Inferior parietal cortex (tissue), 1 donor: Measurements from ENCODE around the gene APLN.

Source experiments
- DNase-seq: peaks from one replicate; pipeline ENCODE4 v3.0.0-alpha.2; 2016; ENCODE audit errors: extremely low spot score

APLN gene

DNA sequence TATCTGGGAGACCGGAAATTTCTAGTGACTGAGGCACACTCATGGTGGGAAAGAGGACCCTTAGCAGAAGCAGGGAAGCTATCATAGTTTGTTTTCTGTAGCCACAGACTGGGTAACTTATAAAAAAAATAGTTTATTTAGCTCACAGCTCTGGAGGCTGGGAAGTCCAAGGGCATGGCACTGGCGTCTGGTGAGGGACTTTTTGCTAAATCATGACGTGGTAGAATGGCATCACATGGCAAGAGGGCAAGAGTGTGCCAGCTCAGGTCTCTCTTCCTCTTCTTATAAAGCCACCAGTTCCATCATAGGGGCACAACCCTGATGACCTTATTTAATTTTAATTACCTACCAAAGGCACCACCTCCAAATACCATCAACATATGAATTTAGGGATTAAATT, 13.3 kb downstream of the APLN start:
- DNase-seq, result no peak

DNA sequence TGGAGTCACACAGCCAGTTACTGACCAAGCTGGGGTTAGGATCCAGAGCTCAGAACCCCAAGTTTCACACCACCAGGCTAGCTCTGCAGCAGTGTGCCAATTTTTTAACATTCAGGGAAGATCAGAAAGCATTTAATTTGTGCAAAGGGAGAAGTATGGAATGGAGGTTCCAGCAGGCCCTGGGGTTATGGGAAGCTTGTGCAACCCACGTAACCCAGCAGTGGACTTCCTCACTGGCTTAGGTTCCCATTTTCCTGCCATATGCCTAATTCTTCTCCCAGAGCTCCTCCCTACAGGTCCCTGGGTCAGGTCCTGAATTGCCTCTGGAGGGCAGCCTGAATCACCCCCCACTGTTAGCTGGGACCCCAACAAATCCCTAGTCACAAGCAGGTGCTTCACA, 14.0 kb downstream of the APLN start:
- no peak for DNase-seq

DNA sequence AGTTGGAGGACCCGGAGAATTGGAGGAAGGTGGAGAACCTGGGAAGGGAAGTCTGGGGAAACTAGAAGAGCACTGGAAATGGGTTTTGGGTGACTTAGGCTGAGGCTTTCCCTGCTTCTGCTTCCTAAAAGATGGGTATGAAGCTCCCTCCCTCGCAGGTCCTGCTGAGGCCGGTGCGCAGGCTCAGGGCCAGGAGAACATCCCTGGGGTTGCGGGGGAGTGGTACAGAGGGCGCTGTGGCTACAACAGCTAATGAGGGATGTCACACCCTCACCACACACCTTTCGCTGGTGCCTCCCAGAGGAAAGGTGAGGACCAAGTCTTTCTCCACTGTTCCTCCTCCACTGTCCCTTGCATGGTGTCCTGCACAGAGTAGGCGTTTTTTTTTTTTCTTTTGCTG, 15.8 kb downstream of the APLN start:
- DNase-seq, result no peak

DNA sequence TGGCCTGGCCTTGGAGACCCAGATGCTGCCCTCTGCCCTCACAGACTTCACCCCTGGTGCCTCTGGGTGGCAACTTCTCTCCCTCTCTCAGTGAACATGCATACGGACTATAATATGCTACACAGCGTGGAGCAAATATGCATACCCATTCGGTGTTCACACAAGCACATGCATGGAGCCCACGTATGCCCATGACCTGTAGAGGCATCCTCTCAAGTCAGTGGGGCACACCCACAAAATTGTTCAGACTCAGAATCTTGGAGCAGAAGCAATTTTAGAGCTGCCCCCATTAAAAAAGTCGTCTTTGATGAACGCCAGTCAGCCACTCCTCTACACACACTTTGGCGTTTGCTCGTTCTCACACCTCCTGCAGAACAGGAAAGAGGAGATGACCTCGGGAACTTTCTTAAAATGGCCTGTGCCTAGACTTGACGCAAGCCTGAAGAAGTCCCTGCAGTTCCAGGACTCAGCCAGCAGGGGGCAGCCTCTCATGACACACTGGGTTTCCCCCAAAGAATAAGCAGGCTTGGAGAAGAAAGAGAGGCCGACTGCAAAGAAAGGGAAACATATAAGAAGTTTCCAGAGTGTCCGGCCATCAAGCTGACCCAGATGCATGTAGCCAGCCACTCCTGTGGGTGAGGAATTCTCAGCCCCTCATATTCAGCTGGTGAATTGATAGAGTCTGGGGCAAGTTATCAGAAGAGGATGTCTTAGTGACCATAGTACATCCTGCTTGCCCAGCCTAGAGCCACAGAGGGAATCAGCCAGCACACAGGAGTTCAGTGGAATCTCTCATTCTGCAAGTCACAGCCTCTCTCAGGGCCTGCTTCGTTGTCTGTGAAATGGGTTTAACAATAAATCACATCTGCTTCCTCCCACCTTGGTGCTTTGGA, 17.3 kb downstream of the APLN start:
- peak; percentile 83 for DNase-seq

DNA sequence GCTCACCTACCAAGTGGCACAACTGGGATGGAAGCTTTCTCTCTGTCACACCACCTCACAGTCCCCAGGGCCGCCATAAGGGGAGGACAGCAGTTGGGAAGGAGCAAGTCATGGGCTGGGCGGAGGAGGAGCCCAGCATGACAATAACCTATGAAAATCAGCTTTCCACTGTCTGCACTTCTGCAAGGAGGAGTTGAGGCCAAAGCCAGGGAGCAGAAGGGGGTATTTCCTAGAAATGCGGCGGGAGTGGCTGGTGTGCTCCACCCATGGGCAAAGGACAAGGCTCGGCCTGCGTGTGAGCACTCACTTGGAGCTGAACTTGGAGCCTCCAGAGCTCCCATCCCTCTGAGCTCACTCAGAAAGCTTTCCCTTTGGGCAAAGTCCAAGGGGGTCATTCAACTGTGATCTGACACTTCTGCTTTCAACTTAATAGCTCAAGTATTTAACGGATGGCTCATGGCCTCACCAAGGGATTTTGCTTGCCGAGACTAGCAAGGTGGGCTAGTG, 18.5 kb downstream of the APLN start:
- no peak for DNase-seq

DNA sequence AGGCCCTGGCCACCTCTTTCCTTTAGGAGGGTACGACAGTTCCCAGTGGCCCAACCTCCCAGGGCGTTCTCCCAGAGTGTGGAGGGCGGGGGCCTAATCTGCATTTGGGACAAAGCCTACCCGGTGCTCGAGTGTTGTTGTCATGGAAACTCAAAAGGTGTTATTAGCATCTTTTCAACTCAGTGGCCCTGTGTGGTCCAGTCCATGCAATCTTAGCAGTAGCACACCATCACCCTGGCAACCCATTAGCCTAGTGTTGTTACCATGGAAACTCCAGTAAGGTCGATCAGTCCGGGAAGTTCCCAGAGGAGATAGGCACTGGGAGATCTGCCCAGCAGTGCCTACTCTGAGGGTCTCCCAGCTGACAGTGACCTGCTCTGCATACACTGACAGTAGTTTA, 20.2 kb downstream of the APLN start:
- peak; percentile 23 for DNase-seq

DNA sequence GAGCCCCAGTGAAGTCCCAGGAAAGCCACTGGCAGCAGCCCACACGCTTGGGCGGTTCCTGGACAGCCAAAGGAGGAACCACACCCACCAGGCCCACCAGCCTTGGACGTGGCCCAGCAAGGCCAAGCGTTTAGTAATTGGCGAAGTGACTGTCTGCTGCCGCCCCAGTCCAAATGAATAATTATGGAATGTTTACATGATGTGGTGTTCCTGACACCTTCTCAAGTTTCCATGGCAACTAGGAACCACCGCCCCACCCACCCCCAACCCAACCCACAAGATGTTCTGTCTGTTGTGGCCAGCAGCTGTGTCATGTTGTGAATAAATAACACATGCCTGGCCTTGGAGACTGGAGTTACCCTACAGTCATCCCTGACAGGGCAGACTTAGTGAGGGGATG, 22.3 kb downstream of the APLN start:
- DNase-seq, result no peak

DNA sequence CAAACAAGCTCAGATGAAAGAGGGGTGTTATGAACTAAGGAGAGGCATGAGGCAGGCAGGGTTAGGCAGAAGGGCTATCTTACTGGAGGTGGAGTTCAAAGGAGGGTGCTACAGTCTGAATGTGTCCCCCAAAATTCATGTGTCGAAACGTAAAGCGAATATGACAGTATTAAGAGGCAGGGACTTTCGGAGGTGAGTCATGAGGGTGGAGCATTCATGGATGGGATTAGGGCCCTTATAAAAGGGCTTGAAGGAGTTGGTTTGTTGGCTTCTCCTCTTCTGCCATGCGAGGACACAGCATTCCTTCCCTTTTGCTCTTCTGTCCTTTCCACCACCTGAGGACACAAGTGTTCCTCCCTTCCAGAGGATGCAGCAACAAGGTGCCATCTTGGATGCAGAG, 22.9 kb downstream of the APLN start:
- no peak for DNase-seq

DNA sequence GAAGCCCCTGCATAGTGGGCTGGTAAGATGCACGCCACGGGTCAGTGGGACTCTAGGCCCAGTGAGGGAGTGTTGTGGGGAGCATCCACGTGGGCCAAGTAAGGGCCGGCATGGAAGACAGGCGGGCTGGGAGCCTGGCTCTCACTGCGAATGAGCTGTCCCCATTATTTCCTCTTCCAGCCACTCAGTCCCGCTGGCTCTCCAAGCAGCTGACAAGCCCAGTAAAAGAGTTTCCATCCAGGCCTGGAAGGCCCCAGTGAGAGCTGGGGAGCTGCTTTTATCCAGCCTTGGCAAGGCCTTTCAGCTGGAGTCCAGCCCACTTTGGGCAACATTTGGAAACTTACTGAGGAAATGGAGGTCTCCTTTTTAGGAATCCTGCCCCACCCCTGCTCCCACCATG, 24.9 kb downstream of the APLN start:
- DNase-seq, result no peak

DNA sequence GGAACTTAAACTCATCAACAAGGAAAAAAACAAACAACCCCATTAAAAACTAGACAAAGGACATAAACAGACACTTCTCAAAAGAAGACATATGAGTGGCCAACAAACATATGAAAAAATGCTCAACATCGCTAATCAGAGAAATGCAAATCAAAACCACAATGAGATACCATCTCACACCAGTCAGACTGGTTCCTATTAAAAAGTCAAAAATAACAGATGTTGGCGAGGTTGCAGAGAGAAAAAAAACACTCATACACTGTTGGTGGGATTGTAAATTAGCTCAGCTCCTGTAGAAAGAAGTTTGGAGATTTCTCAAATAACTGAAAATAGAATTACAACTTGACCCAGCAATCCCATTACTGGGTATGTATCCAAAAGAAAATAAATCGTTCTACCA, 28.7 kb downstream of the APLN start:
- no peak for DNase-seq

DNA sequence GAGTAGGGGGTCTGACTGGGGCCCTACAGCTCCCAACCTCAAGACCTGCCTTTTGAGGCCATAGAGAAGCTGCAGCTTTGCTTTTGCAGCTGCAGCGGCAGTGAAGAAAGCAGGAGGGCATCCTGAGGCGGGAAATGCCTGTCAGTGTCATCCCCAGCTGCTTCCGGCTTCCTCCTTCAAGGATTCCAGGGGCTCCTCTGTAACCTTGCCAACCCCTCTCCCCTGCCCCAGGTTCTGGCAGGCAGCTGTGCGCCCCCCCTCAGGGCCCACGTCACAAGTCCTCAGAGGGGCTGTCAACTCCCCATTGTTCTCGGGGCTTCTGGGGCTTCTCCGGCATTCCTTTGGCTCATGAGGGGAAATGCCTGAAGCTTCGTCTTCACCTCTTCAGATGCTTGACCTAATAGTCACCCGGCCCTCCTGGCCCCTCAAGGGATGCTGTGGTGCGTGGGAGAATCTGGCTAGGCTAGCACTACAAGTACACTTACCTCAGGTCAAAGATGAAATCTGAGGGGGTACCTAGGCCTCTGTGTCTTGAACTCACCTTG, 31.9 kb downstream of the APLN start:
- DNase-seq, result no peak

DNA sequence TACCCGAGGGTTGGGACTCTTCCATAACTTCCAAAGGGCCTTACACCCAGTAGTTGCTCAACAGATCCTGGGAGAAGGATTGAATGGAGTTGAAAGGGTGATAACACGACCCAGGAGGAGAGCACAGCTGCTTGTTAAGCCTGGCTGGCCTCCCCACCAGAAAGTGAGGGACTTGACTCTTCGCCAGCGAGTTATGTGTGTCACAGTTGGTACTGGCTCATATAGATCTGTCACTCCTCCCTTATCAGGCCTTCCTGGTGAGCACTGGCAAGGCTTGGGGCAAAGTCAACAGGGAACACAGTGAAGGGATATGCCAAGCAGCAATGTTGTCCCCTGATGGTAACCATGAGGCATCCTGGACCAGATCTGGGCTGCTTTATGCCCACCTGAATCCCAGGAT, 35.8 kb downstream of the APLN start:
- no peak for DNase-seq

DNA sequence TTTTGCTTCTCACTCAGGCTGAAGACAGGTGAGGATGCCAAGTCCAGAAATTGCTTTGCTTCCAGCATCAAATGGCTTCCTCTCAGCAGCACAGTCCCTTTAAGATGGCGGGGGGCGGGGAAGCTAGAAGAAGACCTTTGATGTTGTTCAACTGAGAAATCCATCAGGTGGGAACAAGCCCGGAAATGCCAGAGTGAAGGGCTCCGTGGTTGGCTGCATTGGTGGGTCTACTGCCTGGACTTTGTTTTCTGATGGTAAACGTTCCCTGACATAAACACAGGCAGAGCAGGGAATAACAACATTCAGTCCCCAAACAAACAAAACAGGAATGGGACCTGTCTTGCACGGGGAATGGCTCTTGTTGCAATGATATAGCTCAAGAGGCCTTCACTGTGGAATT, 37.3 kb downstream of the APLN start:
- DNase-seq, result no peak

DNA sequence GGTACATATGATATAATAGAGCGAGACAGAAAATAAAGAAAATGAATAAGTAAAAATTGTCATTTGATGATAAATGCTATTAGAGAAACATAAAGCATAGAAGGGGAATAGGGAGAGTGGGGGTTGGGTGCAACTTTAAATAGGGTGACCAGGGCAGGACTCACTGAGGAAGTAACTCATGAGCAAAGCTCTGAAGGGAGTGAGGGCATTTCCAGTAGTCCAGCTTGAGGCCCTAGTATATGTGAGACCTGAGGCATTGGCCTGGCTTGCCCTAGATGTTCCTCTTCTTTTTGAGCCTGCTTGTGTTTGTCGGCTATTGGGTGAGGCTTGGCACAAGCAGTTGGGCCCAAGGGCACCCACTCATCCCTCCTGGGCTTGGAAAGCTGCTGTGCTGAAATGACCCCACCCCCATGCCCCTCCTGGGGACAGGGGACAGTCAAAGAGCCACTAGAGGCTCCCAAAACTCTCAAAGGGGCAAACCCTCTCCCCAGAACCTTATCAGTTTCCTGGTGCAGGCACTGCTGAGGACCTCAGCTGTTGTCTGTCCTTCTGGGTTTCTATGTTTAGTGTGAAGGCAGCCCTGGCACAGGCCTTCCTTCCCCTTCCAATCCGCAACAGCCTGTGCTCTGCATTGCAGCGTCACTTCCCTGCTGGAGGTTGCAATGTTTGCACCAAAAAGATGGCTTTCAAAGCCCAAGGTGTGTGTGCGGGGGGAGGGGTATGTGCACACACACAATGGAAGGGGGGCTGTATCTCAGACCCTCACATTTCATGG, 40.1 kb downstream of the APLN start:
- DNase-seq, result no peak

DNA sequence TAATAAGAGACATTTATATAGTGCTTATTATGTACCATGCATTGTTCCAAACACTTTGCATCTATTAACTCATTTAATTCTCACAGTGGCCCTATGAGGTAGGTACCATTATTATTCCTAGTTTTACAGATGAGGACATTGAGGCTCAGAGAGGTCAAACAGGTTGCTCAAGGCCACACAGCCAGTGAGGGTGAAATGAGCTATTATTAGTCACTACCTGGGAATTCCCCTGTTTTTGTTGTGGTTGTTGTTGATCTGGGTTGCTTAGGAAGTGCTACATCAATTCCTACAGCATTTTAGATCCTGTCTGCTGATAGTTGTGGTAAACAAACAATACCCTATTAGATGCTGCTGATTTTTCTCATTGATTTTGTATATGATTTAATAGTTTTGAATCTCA, 41.2 kb downstream of the APLN start:
- DNase-seq, result no peak

DNA sequence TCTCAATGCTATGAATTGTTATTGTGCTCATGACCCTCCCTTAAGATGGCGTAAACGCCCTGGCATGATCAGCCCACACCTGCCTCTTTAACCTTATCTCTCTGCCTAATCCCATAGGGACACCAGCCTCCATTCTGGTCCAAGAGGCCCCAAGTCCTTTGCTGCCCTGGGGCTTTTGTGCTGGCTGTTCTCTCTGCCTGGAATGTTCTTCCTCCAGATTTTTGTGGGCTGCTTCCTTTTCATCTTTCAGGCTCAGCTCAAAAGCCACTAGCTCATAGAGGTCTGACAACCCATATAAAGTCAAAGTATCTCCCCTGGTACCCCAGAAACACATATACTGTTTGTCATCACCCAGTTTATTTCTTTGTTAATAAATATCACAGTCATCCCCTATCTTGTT, 42.4 kb downstream of the APLN start:
- DNase-seq, result no peak

DNA sequence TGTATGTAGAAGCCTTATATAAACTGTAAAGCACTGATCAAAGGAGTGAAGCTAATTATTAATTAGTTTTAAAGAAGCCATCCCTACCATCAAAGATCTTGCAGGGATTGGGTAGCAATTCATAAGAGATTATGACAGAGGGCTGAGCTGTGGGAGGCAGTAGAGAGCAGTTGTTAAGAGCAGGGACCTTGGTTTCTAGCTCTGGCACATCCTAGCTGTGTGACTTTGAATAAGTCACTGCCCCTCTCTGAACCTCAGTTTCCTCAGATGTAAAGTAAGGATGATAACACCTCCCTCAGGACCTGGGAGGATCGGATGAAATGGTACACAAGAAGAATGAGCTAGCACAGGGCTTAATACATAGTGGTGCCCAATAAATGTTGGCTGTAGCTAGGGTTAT, 45.4 kb downstream of the APLN start:
- no peak for DNase-seq

DNA sequence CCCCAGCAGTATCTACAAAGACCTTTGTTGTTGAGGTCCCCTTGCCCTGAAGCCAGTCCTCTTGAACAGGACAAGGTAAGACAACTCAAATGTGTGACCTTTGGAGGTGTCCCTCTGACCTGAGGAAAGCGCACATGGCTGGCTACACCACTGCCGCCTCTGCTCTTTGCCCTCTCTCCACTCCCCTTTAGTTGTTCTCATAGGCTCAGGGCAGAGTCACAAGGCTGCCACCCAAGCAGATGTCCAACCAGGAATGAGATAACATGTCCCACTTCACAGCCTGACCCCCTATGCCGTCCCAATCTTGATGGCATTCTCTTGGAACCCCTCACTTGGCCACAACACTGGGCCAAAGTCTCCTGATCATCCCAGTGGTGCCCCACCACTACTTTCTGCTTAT, 46.3 kb downstream of the APLN start:
- no peak for DNase-seq

DNA sequence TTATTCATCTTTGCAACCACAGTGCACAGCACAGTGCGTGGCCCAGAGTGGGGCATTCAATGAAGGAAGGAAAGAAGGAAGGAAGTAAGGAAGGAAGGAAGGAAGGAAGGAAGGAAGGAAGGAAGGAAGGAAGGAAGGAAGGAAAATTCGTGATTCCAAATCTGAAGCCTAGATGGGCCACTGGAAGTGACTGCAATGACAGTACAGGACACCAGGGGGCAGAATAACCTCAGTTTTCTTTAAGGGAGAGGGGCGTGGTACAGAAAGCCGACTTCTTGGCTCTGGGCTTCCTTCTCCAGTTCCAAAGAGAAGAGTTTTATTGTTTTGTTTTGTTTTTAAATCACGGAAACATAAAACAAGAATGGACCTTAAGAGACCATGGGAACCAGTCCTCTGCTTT, 47.8 kb downstream of the APLN start:
- DNase-seq, result peak; percentile 80

DNA sequence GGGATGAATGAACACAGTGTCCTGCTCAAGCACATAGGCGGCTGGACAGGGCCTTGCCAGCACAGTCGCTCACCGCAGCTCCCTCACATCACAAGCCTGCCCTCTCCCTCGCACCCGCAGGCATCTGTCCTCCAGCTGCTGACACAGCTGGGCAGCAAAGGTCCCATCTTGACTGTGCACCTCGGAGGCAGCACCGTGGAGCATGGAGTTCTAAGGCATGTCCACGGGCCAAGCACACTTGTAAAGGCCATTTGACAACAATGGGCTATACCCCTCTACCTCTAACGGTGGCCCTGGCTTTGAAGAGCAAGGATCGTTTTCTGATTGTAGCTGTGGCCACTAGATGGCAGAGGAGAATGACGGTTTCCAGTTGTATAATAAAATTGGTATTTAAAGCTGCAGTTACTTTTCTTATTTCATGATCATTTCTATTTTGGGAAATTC, 53.8 kb downstream of the APLN start:
- DNase-seq, result peak; percentile 52

DNA sequence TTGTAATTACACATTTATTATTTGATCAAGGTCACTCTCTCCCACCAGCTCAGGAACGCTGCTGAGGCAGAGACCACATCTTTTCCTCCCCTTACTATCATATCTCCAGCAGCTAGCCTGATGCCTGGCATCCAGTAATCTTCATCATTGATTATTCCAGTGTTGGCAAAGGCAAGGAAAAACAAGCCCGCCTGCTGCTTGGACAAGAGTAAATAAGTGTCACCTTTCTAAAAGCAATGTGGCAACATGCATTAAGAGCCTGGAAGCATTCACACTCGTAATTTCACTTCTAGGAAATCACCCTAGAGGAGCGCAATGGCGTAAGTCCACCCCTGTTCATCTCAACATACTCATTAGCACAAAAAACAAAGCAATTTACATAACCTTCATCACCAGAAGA, 54.8 kb downstream of the APLN start:
- DNase-seq, result no peak

DNA sequence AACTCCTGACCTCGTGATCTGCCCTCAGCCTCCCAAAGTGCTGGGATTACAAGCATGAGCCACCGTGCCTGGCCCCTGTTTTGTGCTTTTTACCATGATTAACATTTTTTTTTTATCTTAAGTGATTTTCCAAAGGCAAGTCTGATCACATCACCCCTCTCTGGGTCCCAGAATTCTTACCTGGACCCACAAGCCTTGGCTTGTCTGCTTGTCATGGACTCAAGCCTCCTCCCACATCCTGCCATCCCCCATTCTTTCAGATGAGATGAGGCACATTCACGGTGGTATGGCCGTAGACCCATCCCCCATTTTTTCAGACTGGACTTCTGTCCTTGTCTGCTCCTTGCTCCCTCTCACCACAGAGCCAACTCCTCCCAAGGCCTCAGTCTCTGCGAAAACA, 55.3 kb downstream of the APLN start:
- no peak for DNase-seq

DNA sequence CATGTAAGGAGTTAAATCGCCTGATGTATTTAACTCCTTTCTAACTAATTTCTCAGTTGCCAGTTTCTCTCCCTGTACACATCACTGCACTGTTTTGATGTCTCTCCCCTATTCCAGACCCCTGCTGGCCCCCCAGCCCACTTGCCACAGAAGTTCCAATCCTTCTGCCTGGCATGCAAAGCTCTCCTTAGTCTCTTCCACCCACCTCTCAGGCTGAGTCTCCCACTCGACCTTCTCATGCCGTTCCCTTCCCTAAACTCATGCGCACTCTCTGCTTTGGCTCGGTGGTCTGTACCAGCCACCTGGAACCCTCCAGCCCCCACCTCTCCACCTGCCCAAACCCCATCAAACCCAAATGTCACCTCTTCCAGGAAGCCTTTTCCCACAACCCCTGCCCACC, 56.9 kb downstream of the APLN start:
- DNase-seq, result no peak
